ENCODE measurements around the gene RANBP1. TPM values are rescaled to one million over a fixed set of nuclear protein-coding genes. Genes with fewer than 3 reads are reported as not detected.

Gene RANBP1
- total RNA-seq, 1 experiment from 2014 or later = 195 TPM

DNA sequence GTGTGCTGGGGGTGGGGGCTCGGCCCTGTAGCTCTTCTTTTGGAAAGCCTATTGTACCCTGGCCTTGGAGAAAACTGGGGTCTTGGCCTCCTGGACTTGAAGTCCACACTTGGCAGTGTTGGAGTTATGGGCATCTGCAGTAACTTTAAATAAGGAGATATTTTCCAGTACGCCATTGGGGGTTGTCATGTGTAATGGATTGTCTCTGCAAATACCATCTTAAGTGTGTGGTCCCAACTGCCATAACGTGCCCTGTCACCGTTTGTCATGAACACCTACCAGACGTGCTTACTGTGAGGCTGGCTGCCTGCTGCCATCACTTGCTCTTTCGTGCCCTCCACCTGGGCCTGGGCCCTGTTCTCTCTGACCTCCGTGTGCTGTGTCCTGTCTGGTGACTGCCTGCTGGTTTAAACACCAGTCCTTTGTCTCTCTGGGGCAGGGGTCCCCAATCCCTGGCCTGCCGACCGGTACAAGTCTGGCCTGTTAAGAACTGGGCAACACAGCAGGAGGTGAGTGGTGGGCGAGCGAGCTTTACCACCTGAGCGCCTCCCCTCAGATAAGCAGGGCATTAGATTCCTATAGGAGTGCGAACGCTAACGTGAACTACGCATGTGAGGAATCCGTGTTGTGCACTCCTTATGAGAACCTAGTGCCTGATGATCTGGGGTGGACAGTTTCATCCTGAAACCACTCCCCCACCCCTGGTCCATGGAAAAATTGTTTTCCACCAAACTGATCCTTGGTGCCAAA is 12.1 kb downstream of the RANBP1 start:
- H3K27ac Mint-ChIP-seq (ENCODE audit: low read depth, unreplicated experiment) = no peak overlapping the region
- no peaks in the 10 kb centered on the region for H3K27me3 Mint-ChIP-seq (ENCODE audit: insufficient read depth, unreplicated experiment)
- TF ChIP-seq, protein P1, sequence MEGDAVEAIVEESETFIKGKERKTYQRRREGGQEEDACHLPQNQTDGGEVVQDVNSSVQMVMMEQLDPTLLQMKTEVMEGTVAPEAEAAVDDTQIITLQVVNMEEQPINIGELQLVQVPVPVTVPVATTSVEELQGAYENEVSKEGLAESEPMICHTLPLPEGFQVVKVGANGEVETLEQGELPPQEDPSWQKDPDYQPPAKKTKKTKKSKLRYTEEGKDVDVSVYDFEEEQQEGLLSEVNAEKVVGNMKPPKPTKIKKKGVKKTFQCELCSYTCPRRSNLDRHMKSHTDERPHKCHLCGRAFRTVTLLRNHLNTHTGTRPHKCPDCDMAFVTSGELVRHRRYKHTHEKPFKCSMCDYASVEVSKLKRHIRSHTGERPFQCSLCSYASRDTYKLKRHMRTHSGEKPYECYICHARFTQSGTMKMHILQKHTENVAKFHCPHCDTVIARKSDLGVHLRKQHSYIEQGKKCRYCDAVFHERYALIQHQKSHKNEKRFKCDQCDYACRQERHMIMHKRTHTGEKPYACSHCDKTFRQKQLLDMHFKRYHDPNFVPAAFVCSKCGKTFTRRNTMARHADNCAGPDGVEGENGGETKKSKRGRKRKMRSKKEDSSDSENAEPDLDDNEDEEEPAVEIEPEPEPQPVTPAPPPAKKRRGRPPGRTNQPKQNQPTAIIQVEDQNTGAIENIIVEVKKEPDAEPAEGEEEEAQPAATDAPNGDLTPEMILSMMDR (IDR thresholded peaks at IDR 0.05; ENCODE audit: unreplicated experiment) = no peak
- peaks cover 33% of the 10 kb centered on the region for H3K36me3 Mint-ChIP-seq (ENCODE audit: insufficient read depth, unreplicated experiment)
- ChIA-PET CTCF (interaction anchor here (1.0 kb wide), 1 partner anchor 155 kb away, joined by 3 read pairs; no protein-coding TSS in a partner anchor), POLR2A (interaction anchor here (1.0 to 3.0 kb wide), 2 partner anchors 9 to 11 kb away, joined by 3 to 17 read pairs; partner anchors contain the start of gene TRMT2A)
- H3K4me3 Mint-ChIP-seq (ENCODE audit: unreplicated experiment) = no peak overlapping the region
- no peaks in the 10 kb centered on the region for H3K9me3 Mint-ChIP-seq (ENCODE audit: unreplicated experiment)
- BruUV-seq (replicated peaks) = no TSS peak
- no peaks in the 10 kb centered on the region for H3K4me1 Mint-ChIP-seq (ENCODE audit: insufficient read depth, unreplicated experiment)
- intact Hi-C loops (cut with micrococcal nuclease) = no loop called here
- no peak for DNase-seq (ENCODE audit: unreplicated experiment)

DNA sequence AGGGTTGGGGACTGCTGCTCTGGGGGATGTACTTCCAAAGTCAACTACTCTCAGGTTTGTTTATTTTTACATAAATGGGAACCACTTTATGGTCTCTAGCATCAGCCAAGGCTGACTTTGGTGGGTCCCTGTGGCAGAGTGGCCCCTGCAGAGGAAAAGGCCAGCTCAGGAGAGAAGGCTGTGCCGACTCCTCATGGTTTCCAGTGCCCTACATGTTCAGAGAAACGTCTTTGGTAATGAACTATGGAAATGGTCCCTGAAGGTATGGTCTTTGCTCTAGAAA is 12.7 kb downstream of the RANBP1 start:
- ChIA-PET POLR2A (interaction anchor here (3.0 kb wide), 1 partner anchor 10 kb away, joined by 17 read pairs; the partner anchor contains the start of gene TRMT2A), CTCF (interaction anchor here (1.0 kb wide), 1 partner anchor 156 kb away, joined by 3 read pairs; no protein-coding TSS in a partner anchor)
- Mint-ChIP-seq H3K9me3 (ENCODE audit: unreplicated experiment) (no peaks in the 10 kb centered on the region), H3K4me1 (ENCODE audit: insufficient read depth, unreplicated experiment) (no peaks in the 10 kb centered on the region), H3K27ac (ENCODE audit: low read depth, unreplicated experiment) (no peak overlapping the region), H3K36me3 (ENCODE audit: insufficient read depth, unreplicated experiment) (peaks cover 33% of the 10 kb centered on the region), H3K27me3 (ENCODE audit: insufficient read depth, unreplicated experiment) (no peaks in the 10 kb centered on the region), H3K4me3 (ENCODE audit: unreplicated experiment) (no peak overlapping the region)
- intact Hi-C loops (cut with micrococcal nuclease) = no loop called here
- TF ChIP-seq, protein P1 (IDR thresholded peaks at IDR 0.05; ENCODE audit: unreplicated experiment) = no peak
- DNase-seq (ENCODE audit: unreplicated experiment) = no peak
- TSS peak; percentile 12 for BruUV-seq (replicated peaks)

- TF ChIP-seq, protein P1 (IDR thresholded peaks at IDR 0.05; ENCODE audit: unreplicated experiment) = no peak
- BruUV-seq (replicated peaks) = no TSS peak
- H3K9me3 Mint-ChIP-seq (ENCODE audit: unreplicated experiment) = no peaks in the 10 kb centered on the region
- intact Hi-C loops (cut with micrococcal nuclease) = no loop called here
- no peak overlapping the region for H3K27ac Mint-ChIP-seq (ENCODE audit: low read depth, unreplicated experiment)
- no peaks in the 10 kb centered on the region for H3K4me1 Mint-ChIP-seq (ENCODE audit: insufficient read depth, unreplicated experiment)
- peak; percentile 35 for DNase-seq (ENCODE audit: unreplicated experiment)
- ChIA-PET POLR2A (interaction anchor here (3.0 kb wide), 1 partner anchor 10 kb away, joined by 17 read pairs; the partner anchor contains the start of gene TRMT2A), CTCF (interaction anchor here (0.8 to 1.1 kb wide), 3 partner anchors 28 to 165 kb away, joined by 3 to 4 read pairs (median 3); no protein-coding TSS in a partner anchor)
- peaks cover 33% of the 10 kb centered on the region for H3K36me3 Mint-ChIP-seq (ENCODE audit: insufficient read depth, unreplicated experiment)
- H3K27me3 Mint-ChIP-seq (ENCODE audit: insufficient read depth, unreplicated experiment) = no peaks in the 10 kb centered on the region
- H3K4me3 Mint-ChIP-seq (ENCODE audit: unreplicated experiment) = no peak overlapping the region
These were observed 13.2 kb downstream of the RANBP1 start for GRCh38 chr22:20128902-20129746.

- H3K27me3 Mint-ChIP-seq (ENCODE audit: insufficient read depth, unreplicated experiment) = no peaks in the 10 kb centered on the region
- peaks cover 28% of the 10 kb centered on the region for H3K36me3 Mint-ChIP-seq (ENCODE audit: insufficient read depth, unreplicated experiment)
- ChIA-PET POLR2A (interaction anchor here (3.0 kb wide), 1 partner anchor 11 kb away, joined by 17 read pairs; the partner anchor contains the start of gene TRMT2A), CTCF (interaction anchor here (0.8 to 1.1 kb wide), 2 partner anchors 28 to 166 kb away, joined by 3 to 4 read pairs; no protein-coding TSS in a partner anchor)
- no peaks in the 10 kb centered on the region for H3K9me3 Mint-ChIP-seq (ENCODE audit: unreplicated experiment)
- H3K27ac Mint-ChIP-seq (ENCODE audit: low read depth, unreplicated experiment) = no peak overlapping the region
- no peaks in the 10 kb centered on the region for H3K4me1 Mint-ChIP-seq (ENCODE audit: insufficient read depth, unreplicated experiment)
- DNase-seq (ENCODE audit: unreplicated experiment) = no peak
- no TSS peak for BruUV-seq (replicated peaks)
- TF ChIP-seq, protein P1 (IDR thresholded peaks at IDR 0.05; ENCODE audit: unreplicated experiment) = no peak
- H3K4me3 Mint-ChIP-seq (ENCODE audit: unreplicated experiment) = no peak overlapping the region
- intact Hi-C loops (cut with micrococcal nuclease) = no loop called here
These were observed 13.8 kb downstream of the RANBP1 start for GRCh38 chr22:20129747-20130014.
